ENCODE measurements around the gene CTNND2.

Gene CTNND2

GRCh38 chr5:11281842-11282241 is 622.4 kb downstream of the CTNND2 start:
- Histone ChIP-seq H3K9me3 (ENCODE audit: control insufficient read depth, low read length) (no peaks in the 10 kb centered on the region), H3K27me3 (ENCODE audit: control insufficient read depth, insufficient read depth, low read length, poor library complexity, severe bottlenecking) (no peaks in the 10 kb centered on the region), H3K4me1 (ENCODE audit: control insufficient read depth, insufficient read depth, low read length) (no peaks in the 10 kb centered on the region), H3K27ac (ENCODE audit: insufficient read depth, low read depth, low read length, poor library complexity, severe bottlenecking) (no peak overlapping the region), H3K36me3 (ENCODE audit: control insufficient read depth, insufficient read depth, low read length) (no peaks in the 10 kb centered on the region), H3K4me3 (ENCODE audit: insufficient read depth, low read depth, low read length) (no peak overlapping the region)
- 93 to 95% methylated on average over 5 of the region's 5 CpGs for WGBS, 2 experiments

GRCh38 chr5:11277323-11277722 is 626.9 kb downstream of the CTNND2 start:
- H3K9me3 ChIP-seq (ENCODE audit: control insufficient read depth, low read length), result no peaks in the 10 kb centered on the region
- no peak overlapping the region for H3K4me3 ChIP-seq (ENCODE audit: insufficient read depth, low read depth, low read length)
- no peaks in the 10 kb centered on the region for H3K27me3 ChIP-seq (ENCODE audit: control insufficient read depth, insufficient read depth, low read length, poor library complexity, severe bottlenecking)
- WGBS, 2 experiments, result 92 to 93% methylated on average over 4 of the region's 4 CpGs
- no peak overlapping the region for H3K27ac ChIP-seq (ENCODE audit: insufficient read depth, low read depth, low read length, poor library complexity, severe bottlenecking)
- no peaks in the 10 kb centered on the region for H3K36me3 ChIP-seq (ENCODE audit: control insufficient read depth, insufficient read depth, low read length)
- no peaks in the 10 kb centered on the region for H3K4me1 ChIP-seq (ENCODE audit: control insufficient read depth, insufficient read depth, low read length)

GRCh38 chr5:11273180-11273903 is 630.9 kb downstream of the CTNND2 start:
- no peaks in the 10 kb centered on the region for H3K4me1 ChIP-seq (ENCODE audit: control insufficient read depth, insufficient read depth, low read length)
- no peak overlapping the region for H3K4me3 ChIP-seq (ENCODE audit: insufficient read depth, low read depth, low read length)
- WGBS, 2 experiments, result 94 to 98% methylated on average over 11 of the region's 11 CpGs
- H3K27me3 ChIP-seq (ENCODE audit: control insufficient read depth, insufficient read depth, low read length, poor library complexity, severe bottlenecking), result no peaks in the 10 kb centered on the region
- H3K36me3 ChIP-seq (ENCODE audit: control insufficient read depth, insufficient read depth, low read length), result no peaks in the 10 kb centered on the region
- no peak overlapping the region for H3K27ac ChIP-seq (ENCODE audit: insufficient read depth, low read depth, low read length, poor library complexity, severe bottlenecking)
- no peaks in the 10 kb centered on the region for H3K9me3 ChIP-seq (ENCODE audit: control insufficient read depth, low read length)

GRCh38 chr5:11269515-11269914 is 634.7 kb downstream of the CTNND2 start:
- H3K36me3 ChIP-seq (ENCODE audit: control insufficient read depth, insufficient read depth, low read length), result no peaks in the 10 kb centered on the region
- no peaks in the 10 kb centered on the region for H3K9me3 ChIP-seq (ENCODE audit: control insufficient read depth, low read length)
- WGBS, 2 experiments, result 88 to 92% methylated on average over 3 of the region's 3 CpGs

GRCh38 chr5:11268891-11269290 is 635.4 kb downstream of the CTNND2 start:
- Histone ChIP-seq H3K27ac (ENCODE audit: insufficient read depth, low read depth, low read length, poor library complexity, severe bottlenecking) (no peak overlapping the region), H3K9me3 (ENCODE audit: control insufficient read depth, low read length) (no peaks in the 10 kb centered on the region), H3K36me3 (ENCODE audit: control insufficient read depth, insufficient read depth, low read length) (no peaks in the 10 kb centered on the region), H3K27me3 (ENCODE audit: control insufficient read depth, insufficient read depth, low read length, poor library complexity, severe bottlenecking) (no peaks in the 10 kb centered on the region), H3K4me1 (ENCODE audit: control insufficient read depth, insufficient read depth, low read length) (no peaks in the 10 kb centered on the region), H3K4me3 (ENCODE audit: insufficient read depth, low read depth, low read length) (no peak overlapping the region)
- 96% methylated on average over 6 of the region's 6 CpGs for WGBS, 2 experiments

More at GRCh38 chr5:11269515-11269914, 634.7 kb downstream of the CTNND2 start:
- no peak overlapping the region for H3K27ac ChIP-seq (ENCODE audit: insufficient read depth, low read depth, low read length, poor library complexity, severe bottlenecking)
- no peaks in the 10 kb centered on the region for H3K27me3 ChIP-seq (ENCODE audit: control insufficient read depth, insufficient read depth, low read length, poor library complexity, severe bottlenecking)
- H3K4me3 ChIP-seq (ENCODE audit: insufficient read depth, low read depth, low read length), result no peak overlapping the region
- no peaks in the 10 kb centered on the region for H3K4me1 ChIP-seq (ENCODE audit: control insufficient read depth, insufficient read depth, low read length)

GRCh38 chr5:11266331-11266730 is 637.9 kb downstream of the CTNND2 start:
- WGBS, 2 experiments, result 93 to 95% methylated on average over 2 of the region's 2 CpGs
- H3K36me3 ChIP-seq (ENCODE audit: control insufficient read depth, insufficient read depth, low read length), result no peaks in the 10 kb centered on the region
- H3K27ac ChIP-seq (ENCODE audit: insufficient read depth, low read depth, low read length, poor library complexity, severe bottlenecking), result no peak overlapping the region
- no peak overlapping the region for H3K4me3 ChIP-seq (ENCODE audit: insufficient read depth, low read depth, low read length)
- no peaks in the 10 kb centered on the region for H3K4me1 ChIP-seq (ENCODE audit: control insufficient read depth, insufficient read depth, low read length)
- no peaks in the 10 kb centered on the region for H3K27me3 ChIP-seq (ENCODE audit: control insufficient read depth, insufficient read depth, low read length, poor library complexity, severe bottlenecking)
- no peaks in the 10 kb centered on the region for H3K9me3 ChIP-seq (ENCODE audit: control insufficient read depth, low read length)

GRCh38 chr5:11261241-11261640 is 643.0 kb downstream of the CTNND2 start:
- no peaks in the 10 kb centered on the region for H3K27me3 ChIP-seq (ENCODE audit: control insufficient read depth, insufficient read depth, low read length, poor library complexity, severe bottlenecking)
- no peaks in the 10 kb centered on the region for H3K36me3 ChIP-seq (ENCODE audit: control insufficient read depth, insufficient read depth, low read length)
- no peaks in the 10 kb centered on the region for H3K9me3 ChIP-seq (ENCODE audit: control insufficient read depth, low read length)
- no peak overlapping the region for H3K4me3 ChIP-seq (ENCODE audit: insufficient read depth, low read depth, low read length)
- 93 to 95% methylated on average over 6 of the region's 6 CpGs for WGBS, 2 experiments
- no peak overlapping the region for H3K27ac ChIP-seq (ENCODE audit: insufficient read depth, low read depth, low read length, poor library complexity, severe bottlenecking)
- H3K4me1 ChIP-seq (ENCODE audit: control insufficient read depth, insufficient read depth, low read length), result no peaks in the 10 kb centered on the region

- no peaks in the 10 kb centered on the region for H3K4me1 ChIP-seq (ENCODE audit: control insufficient read depth, insufficient read depth, low read length)
- WGBS, 2 experiments, result 93% methylated on average over 5 of the region's 5 CpGs
Observed at GRCh38 chr5:11258001-11258400, 646.2 kb downstream of the CTNND2 start.

GRCh38 chr5:11252523-11252922 is 651.7 kb downstream of the CTNND2 start:
- Histone ChIP-seq H3K27me3 (ENCODE audit: control insufficient read depth, insufficient read depth, low read length, poor library complexity, severe bottlenecking) (no peaks in the 10 kb centered on the region), H3K36me3 (ENCODE audit: control insufficient read depth, insufficient read depth, low read length) (no peaks in the 10 kb centered on the region), H3K4me3 (ENCODE audit: insufficient read depth, low read depth, low read length) (no peak overlapping the region), H3K27ac (ENCODE audit: insufficient read depth, low read depth, low read length, poor library complexity, severe bottlenecking) (no peak overlapping the region), H3K4me1 (ENCODE audit: control insufficient read depth, insufficient read depth, low read length) (no peaks in the 10 kb centered on the region), H3K9me3 (ENCODE audit: control insufficient read depth, low read length) (no peaks in the 10 kb centered on the region)

More at GRCh38 chr5:11258001-11258400, 646.2 kb downstream of the CTNND2 start:
- Histone ChIP-seq H3K36me3 (ENCODE audit: control insufficient read depth, insufficient read depth, low read length) (no peaks in the 10 kb centered on the region), H3K4me3 (ENCODE audit: insufficient read depth, low read depth, low read length) (no peak overlapping the region), H3K9me3 (ENCODE audit: control insufficient read depth, low read length) (no peaks in the 10 kb centered on the region), H3K27ac (ENCODE audit: insufficient read depth, low read depth, low read length, poor library complexity, severe bottlenecking) (no peak overlapping the region), H3K27me3 (ENCODE audit: control insufficient read depth, insufficient read depth, low read length, poor library complexity, severe bottlenecking) (no peaks in the 10 kb centered on the region)

- H3K27ac ChIP-seq (ENCODE audit: insufficient read depth, low read depth, low read length, poor library complexity, severe bottlenecking), result no peak overlapping the region
- H3K27me3 ChIP-seq (ENCODE audit: control insufficient read depth, insufficient read depth, low read length, poor library complexity, severe bottlenecking), result no peaks in the 10 kb centered on the region
- H3K4me1 ChIP-seq (ENCODE audit: control insufficient read depth, insufficient read depth, low read length), result no peaks in the 10 kb centered on the region
- WGBS, 2 experiments, result 78 to 93% methylated on average over 1 of the region's 1 CpG
- H3K9me3 ChIP-seq (ENCODE audit: control insufficient read depth, low read length), result no peaks in the 10 kb centered on the region
- H3K4me3 ChIP-seq (ENCODE audit: insufficient read depth, low read depth, low read length), result no peak overlapping the region
- H3K36me3 ChIP-seq (ENCODE audit: control insufficient read depth, insufficient read depth, low read length), result no peaks in the 10 kb centered on the region
Observed at GRCh38 chr5:11252075-11252474, 652.2 kb downstream of the CTNND2 start.
